ENCODE results near the gene PSMD14. TPM values are rescaled to one million over a fixed set of nuclear protein-coding genes. Genes with fewer than 3 reads are reported as not detected.
"Not testable (repeated sequence)": the region's sequence is repeated elsewhere in the genome, so short reads cannot be mapped to it uniquely, and the experiment has no call there.

Gene PSMD14
- total RNA-seq, 1 donor from 2014 or later = 70.6 TPM

DNA sequence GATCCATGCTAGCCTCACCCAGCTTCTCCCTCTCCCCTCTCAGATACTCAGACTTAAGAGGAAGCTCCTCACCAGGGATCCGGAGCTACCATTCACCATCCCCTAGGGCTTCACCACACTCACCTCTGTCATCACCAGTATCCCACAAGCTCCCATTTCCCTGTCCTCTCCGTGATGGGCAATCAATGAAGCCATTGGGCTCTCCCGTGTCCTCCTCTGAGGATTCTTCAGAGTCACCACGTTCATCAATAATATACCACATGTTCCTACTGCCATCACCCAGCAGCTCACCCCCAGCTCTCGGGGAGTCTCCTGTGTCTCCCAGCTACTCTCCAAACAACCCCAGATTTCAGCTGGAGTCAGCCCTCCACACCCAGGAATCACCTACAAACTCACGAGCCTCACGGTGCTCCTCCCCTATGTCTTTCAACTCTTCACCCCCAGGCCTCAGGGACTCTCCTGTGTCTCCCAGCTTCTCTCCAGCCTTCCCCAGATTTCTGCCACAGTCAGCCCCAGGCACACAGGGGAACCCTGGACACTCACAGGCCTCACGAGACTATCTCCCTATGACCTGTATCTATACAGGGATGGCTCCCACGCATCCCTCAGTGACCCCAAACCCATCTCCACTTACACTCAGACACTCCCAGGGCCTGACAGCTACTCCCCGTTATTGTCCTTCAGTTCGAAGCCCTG lies 26.5 kb upstream of the PSMD14 start:
- H3K27ac Mint-ChIP-seq (ENCODE audit: unreplicated experiment); H3K27me3 Mint-ChIP-seq (ENCODE audit: unreplicated experiment); H3K36me3 Mint-ChIP-seq (ENCODE audit: unreplicated experiment); H3K9me3 Mint-ChIP-seq (ENCODE audit: unreplicated experiment); H3K4me1 Mint-ChIP-seq (ENCODE audit: low read depth, unreplicated experiment); DNase-seq; H3K4me3 Mint-ChIP-seq (ENCODE audit: unreplicated experiment): not testable (repeated sequence)

- not testable (repeated sequence) for H3K27ac Mint-ChIP-seq (ENCODE audit: unreplicated experiment); H3K27me3 Mint-ChIP-seq (ENCODE audit: unreplicated experiment); DNase-seq; H3K4me3 Mint-ChIP-seq (ENCODE audit: unreplicated experiment); H3K9me3 Mint-ChIP-seq (ENCODE audit: unreplicated experiment); H3K4me1 Mint-ChIP-seq (ENCODE audit: low read depth, unreplicated experiment); H3K36me3 Mint-ChIP-seq (ENCODE audit: unreplicated experiment)
Measured at GRCh38 chr2:161282311-161282644, 25.9 kb upstream of the PSMD14 start.

- no peak overlapping the region for H3K4me3 Mint-ChIP-seq (ENCODE audit: unreplicated experiment)
- H3K27ac Mint-ChIP-seq (ENCODE audit: unreplicated experiment) = no peak overlapping the region
Measured at GRCh38 chr2:161283926-161284325, 24.3 kb upstream of the PSMD14 start.

DNA sequence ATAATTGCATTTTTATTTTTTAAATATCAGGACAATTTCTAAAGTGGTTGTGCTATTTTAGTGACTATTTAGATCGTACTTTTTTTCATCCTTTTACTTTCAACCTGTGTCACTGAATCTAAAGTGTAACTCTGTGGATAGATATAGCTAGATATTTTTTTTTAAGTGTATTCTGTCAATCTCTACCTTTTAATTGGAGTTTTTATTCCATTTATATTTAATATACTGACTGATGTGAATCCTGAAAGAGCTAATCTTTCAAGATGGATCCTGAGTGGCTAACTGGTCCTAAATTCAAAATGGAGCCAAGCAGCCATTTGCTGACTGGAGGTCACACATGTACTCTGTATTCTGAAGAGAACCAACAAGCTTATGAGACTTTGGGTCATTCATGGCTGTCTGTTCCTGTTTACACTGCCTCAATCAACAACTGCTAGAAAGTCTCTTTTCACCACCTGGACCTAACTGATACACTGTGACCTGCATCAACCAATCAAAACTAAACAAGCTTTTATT lies 4.6 kb upstream of the PSMD14 start:
- DNase-seq = no peak
- Mint-ChIP-seq H3K4me1 (ENCODE audit: low read depth, unreplicated experiment) (peaks cover 6% of the 10 kb centered on the region), H3K36me3 (ENCODE audit: unreplicated experiment) (peaks cover 4% of the 10 kb centered on the region), H3K27me3 (ENCODE audit: unreplicated experiment) (peaks cover 3% of the 10 kb centered on the region), H3K9me3 (ENCODE audit: unreplicated experiment) (peaks cover 5% of the 10 kb centered on the region), H3K4me3 (ENCODE audit: unreplicated experiment) (no peak overlapping the region), H3K27ac (ENCODE audit: unreplicated experiment) (no peak overlapping the region)
- TF ChIP-seq, protein P1, sequence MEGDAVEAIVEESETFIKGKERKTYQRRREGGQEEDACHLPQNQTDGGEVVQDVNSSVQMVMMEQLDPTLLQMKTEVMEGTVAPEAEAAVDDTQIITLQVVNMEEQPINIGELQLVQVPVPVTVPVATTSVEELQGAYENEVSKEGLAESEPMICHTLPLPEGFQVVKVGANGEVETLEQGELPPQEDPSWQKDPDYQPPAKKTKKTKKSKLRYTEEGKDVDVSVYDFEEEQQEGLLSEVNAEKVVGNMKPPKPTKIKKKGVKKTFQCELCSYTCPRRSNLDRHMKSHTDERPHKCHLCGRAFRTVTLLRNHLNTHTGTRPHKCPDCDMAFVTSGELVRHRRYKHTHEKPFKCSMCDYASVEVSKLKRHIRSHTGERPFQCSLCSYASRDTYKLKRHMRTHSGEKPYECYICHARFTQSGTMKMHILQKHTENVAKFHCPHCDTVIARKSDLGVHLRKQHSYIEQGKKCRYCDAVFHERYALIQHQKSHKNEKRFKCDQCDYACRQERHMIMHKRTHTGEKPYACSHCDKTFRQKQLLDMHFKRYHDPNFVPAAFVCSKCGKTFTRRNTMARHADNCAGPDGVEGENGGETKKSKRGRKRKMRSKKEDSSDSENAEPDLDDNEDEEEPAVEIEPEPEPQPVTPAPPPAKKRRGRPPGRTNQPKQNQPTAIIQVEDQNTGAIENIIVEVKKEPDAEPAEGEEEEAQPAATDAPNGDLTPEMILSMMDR (IDR thresholded peaks at IDR 0.05; ENCODE audit: partially characterized antibody, unreplicated experiment) = no peak

More at GRCh38 chr2:161283926-161284325, 24.3 kb upstream of the PSMD14 start:
- peaks cover 2% of the 10 kb centered on the region for H3K27me3 Mint-ChIP-seq (ENCODE audit: unreplicated experiment)
- peaks cover 9% of the 10 kb centered on the region for H3K9me3 Mint-ChIP-seq (ENCODE audit: unreplicated experiment)
- TF ChIP-seq, protein P1 (IDR thresholded peaks at IDR 0.05; ENCODE audit: partially characterized antibody, unreplicated experiment) = no peak
- peaks cover 6% of the 10 kb centered on the region for H3K36me3 Mint-ChIP-seq (ENCODE audit: unreplicated experiment)
- no peaks in the 10 kb centered on the region for H3K4me1 Mint-ChIP-seq (ENCODE audit: low read depth, unreplicated experiment)
- DNase-seq = no peak

GRCh38 chr2:161306919-161307318 lies 1.3 kb upstream of the PSMD14 start:
- TF ChIP-seq, protein P1 (IDR thresholded peaks at IDR 0.05; ENCODE audit: partially characterized antibody, unreplicated experiment) = no peak
- H3K9me3 Mint-ChIP-seq (ENCODE audit: unreplicated experiment) = peaks cover 5% of the 10 kb centered on the region
- H3K27me3 Mint-ChIP-seq (ENCODE audit: unreplicated experiment) = peaks cover 3% of the 10 kb centered on the region
- H3K4me3 Mint-ChIP-seq (ENCODE audit: unreplicated experiment) = peak overlapping the region; percentile 90
- H3K36me3 Mint-ChIP-seq (ENCODE audit: unreplicated experiment) = peaks cover 4% of the 10 kb centered on the region
- no peak for DNase-seq
- peak overlapping the region; percentile 89 for H3K27ac Mint-ChIP-seq (ENCODE audit: unreplicated experiment)
- H3K4me1 Mint-ChIP-seq (ENCODE audit: low read depth, unreplicated experiment) = peaks cover 11% of the 10 kb centered on the region

GRCh38 chr2:161307676-161308075 lies 549 bp upstream of the PSMD14 start:
- TF ChIP-seq, protein P1 (IDR thresholded peaks at IDR 0.05; ENCODE audit: partially characterized antibody, unreplicated experiment) = no peak
- H3K27ac Mint-ChIP-seq (ENCODE audit: unreplicated experiment) = peak overlapping the region; percentile 89
- H3K4me3 Mint-ChIP-seq (ENCODE audit: unreplicated experiment) = peak overlapping the region; percentile 90
- peaks cover 2% of the 10 kb centered on the region for H3K36me3 Mint-ChIP-seq (ENCODE audit: unreplicated experiment)
- H3K9me3 Mint-ChIP-seq (ENCODE audit: unreplicated experiment) = peaks cover 5% of the 10 kb centered on the region
- H3K27me3 Mint-ChIP-seq (ENCODE audit: unreplicated experiment) = peaks cover 3% of the 10 kb centered on the region
- peaks cover 11% of the 10 kb centered on the region for H3K4me1 Mint-ChIP-seq (ENCODE audit: low read depth, unreplicated experiment)
- no peak for DNase-seq

All from glutamatergic neuron (in vitro differentiated cells).